IPS-20b (cell line): ENCODE measurements around the gene TAGLN.
"Not testable (repeated sequence)": the region's sequence is repeated elsewhere in the genome, so short reads cannot be mapped to it uniquely, and the experiment has no call there.

Source experiments
- H3K27ac ChIP-seq: one replicate; pipeline ENCODE4 v1.5.1; 2013; ENCODE audit warnings: low read length
- H3K27me3 ChIP-seq: 2 replicates; pipeline ENCODE4 v1.6.1; 2013; ENCODE audit warnings: mild to moderate bottlenecking, low read length, inconsistent platforms; ENCODE audit not compliant: insufficient read depth
- H3K36me3 ChIP-seq: 2 replicates; pipeline ENCODE4 v1.6.1; 2013; ENCODE audit warnings: low read depth, mild to moderate bottlenecking, inconsistent platforms, low read length, moderate library complexity; ENCODE audit not compliant: insufficient read depth
- H3K4me1 ChIP-seq: 2 replicates; pipeline ENCODE4 v1.6.1; 2013; ENCODE audit warnings: mild to moderate bottlenecking, control low read depth, inconsistent platforms, low read length, moderate library complexity; ENCODE audit not compliant: insufficient read depth
- H3K4me3 ChIP-seq: 2 replicates; pipeline ENCODE4 v1.5.1; 2013; ENCODE audit warnings: mild to moderate bottlenecking, low read length, inconsistent platforms
- H3K9ac ChIP-seq: 2 replicates; pipeline ENCODE4 v1.6.1; 2013; ENCODE audit warnings: low read depth, mild to moderate bottlenecking, inconsistent platforms, low read length, moderate library complexity
- H3K9me3 ChIP-seq: 2 replicates; pipeline ENCODE4 v1.6.1; 2013; ENCODE audit warnings: mild to moderate bottlenecking, low read depth, low read length, inconsistent platforms; ENCODE audit not compliant: insufficient read depth

The TAGLN gene

DNA sequence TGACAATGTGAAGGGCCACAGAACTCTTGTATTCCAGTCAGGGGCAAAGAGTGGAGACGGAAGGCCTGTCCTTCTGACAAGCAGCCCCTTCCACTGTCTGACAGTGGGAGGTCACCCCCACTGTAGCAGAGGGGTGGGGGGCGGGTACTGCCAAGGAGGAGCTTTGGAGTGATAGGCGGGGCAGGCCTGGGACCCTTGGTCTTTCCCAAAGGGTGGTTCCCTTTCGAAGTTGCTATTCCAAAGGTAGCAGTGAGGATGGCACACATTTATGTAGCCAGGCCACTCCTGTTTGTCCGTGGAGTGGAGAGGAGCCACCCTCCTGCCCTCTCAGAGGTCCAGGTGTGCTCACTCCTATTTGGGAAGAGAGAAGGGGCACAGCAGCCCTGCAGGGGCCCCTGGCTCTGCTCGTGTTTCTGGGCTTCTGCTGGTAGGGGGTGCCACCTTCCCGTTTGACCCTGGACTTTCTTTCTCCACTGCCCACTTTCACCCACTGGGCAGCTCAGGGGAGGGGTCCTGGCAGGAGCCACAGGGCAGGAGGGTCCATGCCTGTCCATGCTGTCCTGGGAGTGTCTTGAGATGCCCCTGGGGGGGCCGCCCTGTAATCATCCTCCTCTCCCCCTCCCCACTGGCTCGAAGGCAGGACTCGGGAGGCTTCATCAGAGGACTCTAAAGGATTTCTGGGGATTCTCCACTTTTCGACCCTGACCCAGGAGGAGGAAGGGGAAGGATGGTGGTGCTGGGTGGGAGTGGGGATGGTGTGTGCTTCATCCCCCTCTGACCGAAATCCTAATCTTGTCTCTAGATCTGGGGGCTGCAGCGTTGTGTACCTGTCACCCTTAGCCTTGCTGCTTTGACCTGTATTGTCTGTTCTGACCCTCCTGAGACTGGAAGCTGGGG is 994 bp downstream of the TAGLN start:
- Histone ChIP-seq H3K4me3 (peak overlapping the region; percentile 87), H3K9ac (peak overlapping the region; percentile 95), H3K27me3 (no peaks in the 10 kb centered on the region), H3K36me3 (peaks cover 36% of the 10 kb centered on the region), H3K27ac (peak overlapping the region; percentile 62), H3K9me3 (no peaks in the 10 kb centered on the region), H3K4me1 (peaks cover 25% of the 10 kb centered on the region)

DNA sequence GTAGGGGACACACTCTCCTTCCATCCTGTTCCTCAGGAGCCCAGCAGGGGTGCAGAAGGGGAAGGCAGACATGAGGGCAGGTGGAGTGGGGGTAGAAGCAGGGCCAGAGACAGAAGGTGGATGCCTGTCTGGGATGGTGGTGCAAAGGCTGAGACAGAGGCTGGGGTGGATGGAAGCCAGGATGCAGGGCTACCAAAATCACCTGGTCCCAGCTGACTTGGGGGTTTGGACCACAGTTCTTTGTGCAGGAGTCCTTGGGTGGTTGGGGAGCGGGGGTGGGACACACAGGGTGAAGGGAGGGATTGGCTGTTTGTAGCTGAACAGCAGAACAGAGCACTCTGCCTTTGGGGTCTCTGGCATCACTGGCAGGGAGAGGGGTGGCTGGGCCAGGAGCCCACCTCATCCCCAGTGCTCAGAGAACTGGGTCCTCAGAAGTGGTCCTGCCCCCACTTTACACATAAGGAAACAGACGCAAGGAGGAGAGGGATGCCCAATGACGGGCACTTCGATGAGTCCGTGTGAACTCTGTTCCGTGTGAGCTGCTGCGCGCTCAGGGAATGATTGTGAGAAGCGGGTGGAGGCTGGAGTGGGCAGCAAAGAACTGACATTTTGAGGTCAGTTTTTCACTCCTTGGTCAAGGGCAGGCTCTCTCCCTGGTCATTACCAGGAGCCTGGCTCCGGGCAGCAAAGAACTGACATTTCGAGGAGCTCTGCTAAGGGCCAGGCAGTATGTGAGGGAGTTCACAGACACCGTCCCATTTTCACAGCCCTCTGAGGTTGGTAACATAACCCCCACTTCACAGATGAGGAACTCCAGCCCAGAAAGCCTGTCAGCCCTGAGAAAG is 1.9 kb downstream of the TAGLN start:
- Histone ChIP-seq H3K27me3 (no peaks in the 10 kb centered on the region), H3K4me3 (peak overlapping the region; percentile 87)

DNA sequence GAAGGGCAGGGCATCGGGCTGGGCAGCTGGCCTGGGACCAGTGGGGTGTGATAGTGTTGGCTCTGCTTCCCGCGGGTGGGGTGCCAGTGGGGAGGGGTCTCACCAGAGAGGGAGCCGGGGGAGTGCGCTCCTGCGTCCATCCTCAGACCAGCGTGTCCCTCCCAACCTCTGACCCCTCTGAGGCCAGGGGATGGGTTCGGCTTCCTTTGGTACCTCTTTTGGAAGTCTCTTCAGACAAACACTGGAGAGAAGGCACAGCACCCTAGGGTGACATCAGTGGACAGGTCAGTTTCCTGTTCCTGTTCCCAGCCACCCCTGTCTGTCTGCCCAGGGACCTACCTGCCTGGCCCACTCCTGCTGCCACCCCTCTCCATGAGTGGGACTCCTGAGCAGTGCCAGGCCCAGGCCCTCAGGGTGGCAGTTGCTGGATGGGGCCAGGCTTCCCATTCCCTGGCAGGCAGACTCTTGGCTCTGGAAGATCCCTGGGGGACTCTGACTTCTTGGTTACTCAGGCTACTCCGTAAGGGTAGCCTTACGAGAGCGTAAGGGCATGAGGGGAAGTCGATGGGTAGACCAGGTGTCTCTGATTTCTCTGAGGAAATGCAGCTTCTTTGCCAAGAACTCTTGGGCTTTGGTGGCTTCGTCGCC is 2.6 kb downstream of the TAGLN start:
- H3K27ac ChIP-seq, result no peak overlapping the region
- peak overlapping the region; percentile 87; the same call in 1 of the 2 replicates for H3K4me3 ChIP-seq
- H3K9me3 ChIP-seq, result no peaks in the 10 kb centered on the region
- peak overlapping the region; percentile 95; the same call in 1 of the 2 replicates for H3K9ac ChIP-seq
- peaks cover 33% of the 10 kb centered on the region for H3K36me3 ChIP-seq
- H3K27me3 ChIP-seq, result no peaks in the 10 kb centered on the region
- H3K4me1 ChIP-seq, result peaks cover 25% of the 10 kb centered on the region

More for the DNA sequence above, 1.9 kb downstream of the TAGLN start:
- peaks cover 35% of the 10 kb centered on the region for H3K36me3 ChIP-seq
- H3K9ac ChIP-seq, result peak overlapping the region; percentile 95; the same call in 1 of the 2 replicates
- no peak overlapping the region for H3K27ac ChIP-seq
- no peaks in the 10 kb centered on the region for H3K9me3 ChIP-seq
- peaks cover 25% of the 10 kb centered on the region for H3K4me1 ChIP-seq

DNA sequence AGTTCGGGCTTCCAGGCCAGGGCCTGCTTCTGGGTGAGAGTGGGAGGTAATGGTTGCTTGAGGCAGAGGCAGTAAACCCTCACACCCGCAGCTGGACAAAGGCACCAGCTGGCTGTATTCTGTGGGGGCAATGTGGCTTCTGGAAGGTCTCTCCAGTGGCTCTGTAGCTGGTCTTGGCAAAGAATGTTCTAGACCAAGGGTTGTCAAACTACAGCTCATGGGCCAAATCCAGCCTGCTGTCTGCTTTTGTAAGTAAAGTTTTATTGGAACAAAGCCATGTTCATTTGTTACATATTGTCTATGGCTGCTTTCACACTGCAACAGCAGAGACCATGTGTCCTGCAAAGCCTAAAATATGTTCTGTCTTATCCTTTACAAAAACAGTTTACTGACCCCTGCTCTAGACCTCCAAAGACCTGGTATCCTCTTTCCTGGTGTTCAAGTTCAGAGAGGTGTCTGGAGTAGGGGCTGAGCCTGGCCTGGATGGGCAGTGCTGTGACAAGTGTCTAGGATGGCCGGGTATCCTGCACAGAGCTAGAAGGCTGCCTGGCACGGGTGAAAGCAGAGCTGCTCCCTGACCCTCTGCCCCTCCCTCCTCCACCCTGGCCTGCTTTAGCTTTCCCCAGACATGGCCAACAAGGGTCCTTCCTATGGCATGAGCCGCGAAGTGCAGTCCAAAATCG is 3.4 kb downstream of the TAGLN start:
- Histone ChIP-seq H3K4me1 (peaks cover 25% of the 10 kb centered on the region), H3K4me3 (no peak overlapping the region), H3K27ac (no peak overlapping the region), H3K36me3 (peaks cover 33% of the 10 kb centered on the region), H3K27me3 (no peaks in the 10 kb centered on the region), H3K9ac (no peak overlapping the region), H3K9me3 (no peaks in the 10 kb centered on the region)

DNA sequence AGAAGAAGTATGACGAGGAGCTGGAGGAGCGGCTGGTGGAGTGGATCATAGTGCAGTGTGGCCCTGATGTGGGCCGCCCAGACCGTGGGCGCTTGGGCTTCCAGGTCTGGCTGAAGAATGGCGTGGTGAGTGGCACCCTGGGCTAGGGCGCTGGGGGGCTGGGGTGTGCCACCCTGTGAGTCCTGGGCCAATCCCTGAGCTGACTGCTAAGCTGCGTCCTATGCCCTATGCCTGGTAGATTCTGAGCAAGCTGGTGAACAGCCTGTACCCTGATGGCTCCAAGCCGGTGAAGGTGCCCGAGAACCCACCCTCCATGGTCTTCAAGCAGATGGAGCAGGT is 3.9 kb downstream of the TAGLN start:
- no peaks in the 10 kb centered on the region for H3K27me3 ChIP-seq
- peaks cover 33% of the 10 kb centered on the region for H3K36me3 ChIP-seq
- no peak overlapping the region for H3K27ac ChIP-seq
- H3K9ac ChIP-seq, result no peak overlapping the region
- H3K4me3 ChIP-seq, result no peak overlapping the region
- H3K4me1 ChIP-seq, result peaks cover 22% of the 10 kb centered on the region
- no peaks in the 10 kb centered on the region for H3K9me3 ChIP-seq

DNA sequence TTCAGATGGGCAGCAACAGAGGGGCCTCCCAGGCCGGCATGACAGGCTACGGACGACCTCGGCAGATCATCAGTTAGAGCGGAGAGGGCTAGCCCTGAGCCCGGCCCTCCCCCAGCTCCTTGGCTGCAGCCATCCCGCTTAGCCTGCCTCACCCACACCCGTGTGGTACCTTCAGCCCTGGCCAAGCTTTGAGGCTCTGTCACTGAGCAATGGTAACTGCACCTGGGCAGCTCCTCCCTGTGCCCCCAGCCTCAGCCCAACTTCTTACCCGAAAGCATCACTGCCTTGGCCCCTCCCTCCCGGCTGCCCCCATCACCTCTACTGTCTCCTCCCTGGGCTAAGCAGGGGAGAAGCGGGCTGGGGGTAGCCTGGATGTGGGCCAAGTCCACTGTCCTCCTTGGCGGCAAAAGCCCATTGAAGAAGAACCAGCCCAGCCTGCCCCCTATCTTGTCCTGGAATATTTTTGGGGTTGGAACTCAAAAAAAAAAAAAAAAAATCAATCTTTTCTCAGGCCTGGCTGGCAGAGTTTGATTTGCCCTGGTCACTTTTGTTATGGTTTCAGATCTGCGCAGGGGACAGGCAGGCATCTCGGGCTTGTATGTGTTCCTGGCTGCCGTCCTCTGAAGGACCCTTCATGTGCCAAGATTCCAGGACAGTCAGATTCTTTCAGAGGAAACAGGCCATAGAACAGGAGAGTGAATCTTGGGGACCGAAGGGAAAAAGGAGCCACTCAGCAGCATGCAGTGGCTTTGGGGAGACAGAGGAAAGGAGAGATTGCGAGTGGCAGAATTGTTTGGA is 5.3 kb downstream of the TAGLN start:
- H3K9me3 ChIP-seq, result no peaks in the 10 kb centered on the region
- no peaks in the 10 kb centered on the region for H3K27me3 ChIP-seq
- H3K27ac ChIP-seq, result no peak overlapping the region
- peaks cover 33% of the 10 kb centered on the region for H3K36me3 ChIP-seq
- peaks cover 14% of the 10 kb centered on the region for H3K4me1 ChIP-seq
- no peak overlapping the region for H3K4me3 ChIP-seq
- no peak overlapping the region for H3K9ac ChIP-seq

DNA sequence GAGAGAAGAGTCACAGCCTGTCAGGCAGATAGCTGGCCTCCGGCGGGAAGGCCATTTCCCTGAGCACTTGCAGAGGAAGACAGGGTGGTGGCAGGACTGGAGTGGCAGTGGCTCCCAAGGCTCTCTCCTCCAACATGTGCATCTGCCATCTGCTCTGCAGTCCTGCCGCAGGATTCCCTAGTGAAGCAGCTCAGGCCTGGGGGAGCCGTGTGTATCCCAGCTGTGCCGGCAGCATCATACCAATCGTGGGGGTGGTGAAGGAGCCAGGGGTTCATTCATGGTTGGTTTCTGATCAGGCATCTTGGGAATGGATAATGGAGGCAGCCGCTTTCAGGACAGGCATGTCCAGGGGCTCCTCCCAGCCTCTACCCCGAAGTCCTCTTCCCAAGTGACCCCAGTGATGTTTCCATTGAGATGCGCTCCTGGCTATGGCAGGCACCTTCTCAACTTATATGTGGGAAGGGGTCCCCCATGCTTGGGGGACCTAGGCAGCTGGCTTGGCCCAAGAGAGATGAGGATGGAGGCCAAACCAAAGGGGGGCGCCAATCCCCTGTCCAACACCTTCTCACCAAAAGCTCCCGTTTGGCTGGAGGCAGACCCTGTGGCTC is 6.1 kb downstream of the TAGLN start:
- peaks cover 33% of the 10 kb centered on the region for H3K36me3 ChIP-seq
- no peaks in the 10 kb centered on the region for H3K27me3 ChIP-seq
- H3K4me1 ChIP-seq, result peaks cover 7% of the 10 kb centered on the region
- H3K4me3 ChIP-seq, result no peak overlapping the region
- H3K9ac ChIP-seq, result no peak overlapping the region
- H3K27ac ChIP-seq, result no peak overlapping the region
- H3K9me3 ChIP-seq, result no peaks in the 10 kb centered on the region

DNA sequence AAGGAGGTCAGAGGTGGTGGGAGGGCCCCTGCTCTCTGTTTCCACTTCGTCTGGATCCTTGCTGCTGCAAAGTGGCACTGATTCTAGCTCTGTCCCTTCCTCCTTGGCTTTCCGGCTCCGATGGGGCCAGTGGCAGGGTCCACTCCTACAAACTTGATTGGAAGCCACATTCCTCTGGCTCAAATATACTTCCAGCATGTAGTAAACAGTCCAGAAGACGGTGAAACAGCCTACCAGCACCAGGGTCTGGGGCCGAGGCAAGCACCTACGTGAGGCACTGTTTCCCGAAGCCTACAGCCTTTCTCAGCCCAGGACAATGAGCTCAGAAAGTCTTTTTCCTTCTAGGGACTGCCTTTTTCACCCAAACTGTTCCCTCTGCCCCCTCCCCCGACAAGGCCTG is 6.9 kb downstream of the TAGLN start:
- H3K4me3 ChIP-seq, H3K27ac ChIP-seq, H3K4me1 ChIP-seq, H3K9me3 ChIP-seq, H3K27me3 ChIP-seq, H3K9ac ChIP-seq: not testable (repeated sequence)
- peaks cover 33% of the 10 kb centered on the region for H3K36me3 ChIP-seq

DNA sequence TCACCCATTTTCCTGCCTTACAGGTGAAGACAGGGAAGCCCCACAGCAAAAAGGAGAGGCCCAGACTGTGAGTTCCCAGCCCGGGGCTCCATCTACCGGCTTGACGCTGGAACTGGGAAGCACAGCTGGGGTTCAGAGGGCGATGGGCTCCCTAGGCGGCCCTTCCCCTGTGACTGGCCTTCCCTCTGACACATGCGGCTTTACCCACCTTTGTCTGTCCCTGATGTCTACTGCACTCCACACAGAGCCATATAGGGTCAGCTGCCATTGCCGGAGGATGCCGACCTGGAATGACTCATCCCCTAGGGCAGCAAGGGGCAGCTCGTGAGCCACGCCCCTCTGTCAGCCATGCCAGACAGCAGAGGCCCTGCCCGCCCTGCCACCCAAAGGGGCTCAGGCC is 7.7 kb downstream of the TAGLN start:
- not testable (repeated sequence) for H3K9ac ChIP-seq, H3K4me3 ChIP-seq, H3K9me3 ChIP-seq, H3K27me3 ChIP-seq, H3K27ac ChIP-seq, H3K4me1 ChIP-seq
- H3K36me3 ChIP-seq, result peaks cover 33% of the 10 kb centered on the region

DNA sequence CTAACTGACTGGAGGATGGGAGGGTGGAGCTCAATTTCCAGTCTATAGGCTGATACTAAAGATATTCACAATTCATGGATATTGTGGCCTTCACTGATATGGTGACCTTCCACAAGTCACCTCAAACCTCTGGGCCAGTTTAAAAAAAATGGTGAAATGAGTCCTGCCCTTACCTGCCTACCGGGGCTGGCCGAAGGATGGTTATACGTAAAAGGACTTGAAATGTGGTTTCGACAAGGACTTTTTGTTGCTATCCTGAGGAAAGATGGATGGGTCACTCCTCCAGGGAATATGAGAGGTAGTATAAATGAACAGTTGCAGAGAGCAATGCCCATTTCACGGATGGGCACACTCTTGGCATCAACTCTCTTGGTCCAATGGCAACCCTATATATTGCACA is 8.3 kb downstream of the TAGLN start:
- not testable (repeated sequence) for H3K9ac ChIP-seq, H3K4me3 ChIP-seq, H3K4me1 ChIP-seq, H3K9me3 ChIP-seq, H3K27me3 ChIP-seq, H3K27ac ChIP-seq
- peaks cover 30% of the 10 kb centered on the region for H3K36me3 ChIP-seq
